ENCODE data around the gene USP25.

DNA sequence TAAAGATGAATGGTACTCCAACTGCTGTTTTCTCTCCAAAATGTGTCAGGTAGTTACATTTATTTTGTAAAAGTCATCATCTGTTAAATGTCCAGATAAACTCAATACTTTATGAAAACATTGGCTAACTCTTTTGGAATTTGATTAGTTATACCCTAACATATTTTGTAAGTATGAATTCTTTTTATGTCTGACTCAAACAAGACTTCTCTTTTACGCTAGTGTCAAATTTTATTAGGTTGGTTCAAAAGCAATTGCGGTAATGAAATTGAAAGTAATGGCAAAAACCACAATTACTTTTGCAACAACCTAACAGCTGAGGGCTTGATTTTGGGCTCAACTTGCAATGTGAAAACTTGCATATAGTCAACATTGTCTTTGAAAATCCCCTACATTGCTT is 41.0 kb upstream of the USP25 start:
- TF ChIP-seq CTCF (conservative IDR thresholded peaks at IDR 0.05; ENCODE audit: low read depth in 2 of 2) (no peak), POLR2AphosphoS5 (IDR thresholded peaks at IDR 0.05; ENCODE audit: low read depth) (no peak), REST (IDR thresholded peaks at IDR 0.05; ENCODE audit: unreplicated experiment) (no peak), EZH2 (IDR thresholded peaks at IDR 0.05; ENCODE audit: low read depth, unreplicated experiment) (no peak), EZH2phosphoT487 (IDR thresholded peaks at IDR 0.05; ENCODE audit: unreplicated experiment) (no peak), JUNB (IDR thresholded peaks at IDR 0.05; ENCODE audit: unreplicated experiment) (no peak), ZNF331 (CRISPR knock-in tag; IDR thresholded peaks at IDR 0.05; ENCODE audit: low read depth) (no peak), CREB1 (CRISPR knock-in tag; IDR thresholded peaks at IDR 0.05; ENCODE audit: low read depth) (no peak), NANOG (IDR thresholded peaks at IDR 0.05; ENCODE audit: borderline replicate concordance) (no peak), STAT1 (IDR thresholded peaks at IDR 0.05; ENCODE audit: unreplicated experiment) (no peak), ZNF462 (CRISPR knock-in tag; IDR thresholded peaks at IDR 0.05) (no peak)

Data from GM23338 (cell line).